HUDEP-2 (cell line): ENCODE measurements around the gene CEP131.
A peak's percentile ranks its signal among the peaks of the same experiment; 100 is the strongest.
"Not testable (repeated sequence)": the region's sequence is repeated elsewhere in the genome, so short reads cannot be mapped to it uniquely, and the experiment has no call there.

Experiments used
- DNase-seq, 76 experiments: peaks; one replicate each; lab custom pipeline; 2025; ENCODE audit not compliant: unreplicated experiment in 76 of 76; lab: John Stamatoyannopoulos, UW

CEP131 gene

GRCh38 chr17:81156866-81157805, 65.6 kb downstream of the CEP131 start:
- no peak for DNase-seq

DNA sequence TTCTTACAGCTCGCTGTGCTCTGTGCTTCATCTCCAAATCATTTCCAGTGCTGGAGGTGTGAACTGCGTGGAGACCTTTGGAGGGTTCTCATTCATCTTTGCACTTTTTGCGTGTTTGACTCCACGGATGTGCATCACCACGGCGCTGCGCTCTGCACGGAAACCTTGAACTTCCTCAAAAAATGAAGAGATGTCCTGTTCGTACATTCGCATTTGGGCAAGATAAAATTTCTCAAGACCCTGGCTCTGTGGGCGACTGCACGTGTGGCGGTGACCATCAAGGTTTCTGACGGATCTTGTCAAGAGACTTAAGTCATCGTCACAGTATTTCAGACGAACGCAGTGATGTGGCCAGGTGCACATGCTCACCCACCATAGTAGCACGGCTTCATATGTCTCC, 67.8 kb downstream of the CEP131 start:
- no peak for DNase-seq

DNA sequence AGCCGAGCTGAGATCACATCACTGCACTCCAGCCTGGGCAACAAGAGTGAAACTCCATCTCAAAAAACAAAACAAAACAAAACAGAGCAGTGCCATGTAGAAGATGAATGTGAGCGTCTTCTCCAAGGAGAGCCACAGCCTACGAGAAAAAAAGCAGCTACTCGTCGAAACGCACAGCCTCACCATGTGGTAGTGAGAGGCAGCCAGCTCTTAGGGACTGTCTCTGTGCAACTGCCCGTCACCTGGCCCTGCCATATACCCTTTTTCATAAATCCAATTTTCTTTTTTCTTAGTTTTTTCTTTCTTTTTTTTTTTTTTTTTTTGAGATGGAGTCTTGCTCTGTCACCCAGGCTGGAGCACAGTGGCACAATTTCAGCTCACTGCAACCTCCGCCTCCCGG, 68.7 kb downstream of the CEP131 start:
- DNase-seq, result not testable (repeated sequence)

DNA sequence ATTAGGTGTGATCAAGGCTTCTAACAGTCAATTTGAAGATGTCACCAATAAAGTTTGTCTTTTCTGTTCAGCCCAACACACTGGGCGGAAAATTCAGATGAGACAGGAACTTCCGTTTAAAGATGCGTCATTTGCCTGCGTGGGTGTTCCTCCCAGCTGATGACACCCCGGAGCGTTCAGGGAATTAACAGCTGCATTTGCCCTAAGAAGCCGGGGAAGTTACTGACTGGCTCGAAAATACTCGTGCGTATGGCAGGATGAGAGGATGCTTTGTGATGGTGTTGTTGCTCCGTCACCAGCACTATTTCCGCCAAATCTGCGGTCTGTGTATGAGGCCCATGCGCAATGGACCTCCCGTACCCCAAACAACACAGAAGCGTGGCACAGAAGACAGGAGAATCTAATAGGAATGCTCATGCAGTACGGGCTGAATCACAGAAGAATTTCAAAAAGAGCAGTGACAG, 69.4 kb downstream of the CEP131 start:
- no peak for DNase-seq

- DNase-seq, result no peak
These were observed 70.4 kb downstream of the CEP131 start for GRCh38 chr17:81152288-81152828.

- no peak for DNase-seq
These were observed 71.5 kb downstream of the CEP131 start for GRCh38 chr17:81151278-81151677.

DNA sequence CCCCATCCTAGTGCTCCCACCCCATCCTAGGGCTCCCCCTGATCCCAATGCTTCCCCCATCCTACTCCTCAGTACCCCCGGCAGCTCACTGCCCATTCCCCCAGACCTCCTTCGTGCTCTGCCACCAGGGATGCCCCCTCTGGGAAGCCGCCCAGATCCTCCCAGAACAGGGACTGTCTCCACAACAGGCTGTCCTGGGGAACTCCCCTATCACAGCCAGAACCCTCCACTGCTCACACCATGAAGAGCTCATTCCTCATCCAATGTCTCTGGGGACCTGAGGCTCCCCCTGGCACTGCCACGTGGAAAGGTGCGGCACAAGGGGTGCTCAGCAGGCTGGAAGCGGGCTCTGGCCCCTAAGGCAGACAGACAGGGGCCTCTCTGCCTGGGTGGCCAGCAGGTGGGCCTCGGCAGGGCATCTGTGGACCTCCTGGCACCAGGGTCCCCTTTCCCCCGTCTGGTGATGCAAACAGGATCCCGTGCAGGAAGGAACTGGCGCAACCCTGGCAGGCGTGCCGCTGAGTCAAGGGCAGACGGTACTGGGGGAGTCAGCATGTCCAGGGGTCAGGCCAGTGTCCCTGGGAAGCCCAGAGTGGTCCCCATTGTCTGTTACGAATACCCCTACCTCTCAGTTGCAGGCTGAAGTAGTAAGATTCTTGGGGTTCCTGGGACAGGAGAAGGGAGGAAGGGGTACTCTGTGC, 72.2 kb downstream of the CEP131 start:
- DNase-seq, result no peak

DNA sequence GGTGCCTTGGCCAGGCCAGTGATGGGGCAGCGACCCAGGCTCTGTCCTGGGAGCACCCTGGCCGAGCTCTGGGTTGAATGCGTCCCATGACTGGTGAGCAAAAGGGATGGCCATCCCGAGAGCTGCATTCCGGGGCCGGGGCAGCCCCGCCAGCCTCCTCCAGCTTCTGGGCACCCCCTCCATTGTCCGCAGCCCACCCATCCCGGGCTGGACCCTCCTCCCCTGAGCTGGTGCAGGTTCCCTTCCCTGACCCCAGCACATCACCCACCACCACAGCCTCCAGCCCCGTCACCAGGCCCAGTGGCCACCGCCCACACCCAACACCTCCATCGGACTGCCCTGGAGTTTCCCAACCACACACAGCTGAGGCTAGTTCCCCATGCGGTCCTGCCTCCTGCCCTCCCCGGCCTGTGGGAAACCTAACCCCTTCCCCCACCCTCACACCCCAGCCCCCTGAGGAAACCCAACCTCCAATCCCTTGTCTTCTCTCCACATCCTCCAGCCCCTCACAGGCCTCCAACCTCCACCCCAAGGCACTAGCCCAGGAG, 73.7 kb downstream of the CEP131 start:
- no peak for DNase-seq

- DNase-seq, result no peak
These were observed 74.2 kb downstream of the CEP131 start for GRCh38 chr17:81148571-81148970.

- DNase-seq, result no peak
These were observed 75.1 kb downstream of the CEP131 start for GRCh38 chr17:81147701-81148100.

- not testable (repeated sequence) for DNase-seq
These were observed 76.6 kb downstream of the CEP131 start for GRCh38 chr17:81146208-81146607.

- DNase-seq, result no peak
These were observed 78.4 kb downstream of the CEP131 start for GRCh38 chr17:81144423-81144781.

DNA sequence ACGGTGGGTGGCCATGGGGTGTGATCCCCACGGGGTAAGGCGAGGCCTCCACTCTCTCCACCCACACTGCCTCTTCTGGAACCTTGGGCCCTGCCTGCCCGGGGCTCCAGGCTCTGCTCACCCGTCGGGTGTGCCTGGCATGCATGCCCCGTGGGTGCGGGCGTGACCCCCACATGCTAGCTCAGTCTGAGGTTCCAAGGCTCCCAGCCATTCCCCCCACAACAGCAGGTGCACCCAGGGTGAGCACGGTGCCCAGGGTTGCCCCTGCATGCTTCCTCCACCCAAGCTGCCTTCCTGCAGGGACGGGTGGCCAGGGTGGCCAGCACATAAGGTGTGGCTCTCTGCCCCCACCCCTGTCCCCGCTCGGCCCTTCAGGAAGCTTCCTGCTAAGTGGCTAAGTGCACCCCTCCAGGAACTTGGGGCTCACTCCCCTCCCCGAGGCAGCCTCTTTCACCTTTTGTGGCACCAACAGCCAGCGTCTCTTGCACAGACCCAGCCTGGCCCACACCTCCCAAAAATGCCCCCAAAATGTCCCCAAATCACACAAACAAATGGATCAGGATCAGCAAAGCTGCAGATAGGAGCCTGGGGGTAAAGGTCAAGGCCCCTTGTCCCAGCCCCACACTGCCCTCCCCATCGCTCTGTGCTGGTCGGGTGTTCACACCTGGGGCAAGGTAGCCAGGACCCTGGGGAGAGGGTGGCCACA, 78.9 kb downstream of the CEP131 start:
- no peak for DNase-seq

GRCh38 chr17:81143200-81143527, 79.6 kb downstream of the CEP131 start:
- no peak for DNase-seq

DNA sequence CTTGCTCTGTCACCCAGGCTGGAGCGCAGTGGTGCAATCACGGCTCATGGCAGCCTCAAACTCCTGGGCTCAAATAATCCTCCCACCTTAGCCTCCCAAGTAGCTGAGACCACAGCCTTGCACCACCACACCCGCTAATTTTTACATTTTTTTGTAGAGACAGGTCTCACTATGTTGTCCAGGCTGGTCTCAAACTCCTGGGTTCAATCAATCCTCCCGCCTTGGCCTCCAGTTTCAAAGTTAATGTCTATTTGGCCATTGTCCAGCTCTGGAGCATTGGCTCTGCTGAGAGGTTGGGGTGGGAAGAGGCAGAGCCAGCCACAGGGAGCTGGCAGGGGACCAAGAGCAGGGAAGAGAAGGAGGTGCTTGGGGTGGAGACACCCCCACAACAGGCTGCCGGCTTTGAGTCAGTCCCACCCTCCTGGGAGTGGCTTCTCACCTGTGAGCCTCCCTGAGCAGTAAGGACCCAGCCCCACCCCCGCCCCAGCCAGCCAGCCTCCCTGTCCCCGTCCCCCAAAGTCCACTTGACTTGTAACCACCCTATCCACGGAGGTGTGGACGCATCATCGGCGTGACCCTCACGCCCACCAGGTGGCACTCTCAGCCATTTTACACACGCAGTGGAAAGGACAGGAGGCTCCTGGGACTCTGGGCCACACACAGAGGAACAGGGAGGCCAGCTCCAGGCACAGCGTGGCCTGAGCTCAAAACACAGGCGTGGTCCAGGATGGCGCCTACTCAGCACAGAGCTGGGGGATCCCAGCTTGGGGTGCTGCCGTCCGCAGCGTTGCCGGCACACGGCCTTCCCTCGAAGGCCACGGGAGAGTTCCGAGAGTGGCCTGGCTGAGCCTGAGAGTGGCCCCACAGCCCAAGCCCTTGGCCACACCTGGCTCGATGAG, 80.2 kb downstream of the CEP131 start:
- DNase-seq, result peak in 68 of 76 experiments; percentile 5 to 80 (median 46)

- no peak for DNase-seq
These were observed 82.1 kb downstream of the CEP131 start for GRCh38 chr17:81140695-81141094.

DNA sequence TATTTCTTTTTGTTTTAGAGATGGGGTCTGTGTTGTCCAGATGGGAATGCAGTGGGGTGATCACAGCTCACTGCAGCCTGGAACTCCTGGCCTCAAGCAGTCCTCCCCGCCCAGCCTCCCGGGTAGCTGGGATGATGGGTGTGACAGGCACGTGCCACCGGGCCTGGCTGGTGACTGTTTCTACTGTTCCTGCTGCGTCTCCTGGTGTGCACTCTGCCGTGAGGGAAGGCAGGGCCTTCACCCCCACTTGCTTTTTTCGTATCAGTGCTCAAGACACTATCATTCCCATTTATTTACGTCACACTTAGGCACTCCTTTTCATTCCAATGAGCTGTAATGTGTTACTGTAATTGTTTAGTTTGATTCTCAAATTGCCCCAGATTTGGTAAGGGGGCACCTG, 82.7 kb downstream of the CEP131 start:
- no peak for DNase-seq
